Measurements from ENCODE around the gene RBBP7. TPM values are rescaled to one million over a fixed set of nuclear protein-coding genes. Genes with fewer than 3 reads are reported as not detected.

The RBBP7 gene
- polyA plus RNA-seq, 1 donor (not counting 4 experiments of a cell fraction or from before 2014, with no cell fraction given) = 137 TPM

DNA sequence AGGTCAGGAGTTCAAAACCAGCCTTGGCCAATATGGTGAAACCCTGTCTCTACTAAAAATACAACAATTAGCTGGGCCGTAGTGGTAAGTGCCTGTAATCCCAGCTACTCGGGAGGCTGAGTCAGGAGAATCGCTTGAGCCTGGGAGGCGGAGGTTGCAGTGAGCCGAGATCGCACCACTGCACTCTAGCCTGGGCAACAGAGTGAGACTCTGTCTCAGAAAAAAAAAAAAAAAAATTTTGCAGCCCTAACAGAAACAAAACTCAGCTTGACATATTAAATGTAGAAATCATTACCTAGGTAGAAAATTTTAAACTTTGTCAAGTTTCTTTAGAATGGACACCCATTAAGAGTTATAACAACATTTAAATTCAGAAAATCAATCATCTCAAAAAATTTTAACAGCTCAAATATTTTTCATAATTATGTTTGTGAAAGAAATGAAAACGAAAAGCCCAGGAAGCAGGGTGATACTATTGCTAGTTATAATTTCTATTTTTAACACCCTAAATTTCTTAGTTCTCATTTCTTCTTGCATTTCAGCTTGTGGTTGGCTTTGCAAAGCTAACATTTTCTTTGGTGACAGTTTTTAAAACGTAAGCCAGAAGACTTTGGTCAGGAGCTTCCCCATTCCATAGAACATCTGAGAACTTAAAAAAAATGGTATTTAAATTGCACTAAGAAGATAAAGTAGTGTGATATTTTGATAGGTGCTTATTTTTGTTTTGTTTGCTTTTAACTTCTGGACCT is 33.3 kb upstream of the RBBP7 start:
- no peaks in the 10 kb centered on the region for H3K9me3 ChIP-seq (ENCODE audit: control insufficient read depth, low read depth, low read length)
- no peaks in the 10 kb centered on the region for H3K79me2 ChIP-seq (ENCODE audit: control insufficient read depth, insufficient read depth, low read length)
- dilution Hi-C loops (cut with MboI; ENCODE audit: extremely low pct_ligation_motif_present, low sequenced_read_pairs) = no loop called here
- no peak overlapping the region for H3K4me3 ChIP-seq (ENCODE audit: control insufficient read depth in 2 of 3, extremely low read depth in 1 of 3, insufficient read depth in 2 of 3, low read depth in 1 of 3, low read length in 3 of 3)
- no peaks in the 10 kb centered on the region for H4K20me1 ChIP-seq (ENCODE audit: control insufficient read depth, extremely low read depth, insufficient read depth, low read length)
- no peaks in the 10 kb centered on the region for H3K4me1 ChIP-seq (ENCODE audit: control insufficient read depth, extremely low read depth, insufficient read depth, low read length)
- no peaks in the 10 kb centered on the region for H3K36me3 ChIP-seq (ENCODE audit: control insufficient read depth in 2 of 2, extremely low read depth in 1 of 2, insufficient read depth in 2 of 2, low read length in 2 of 2)
- H3K27ac ChIP-seq (ENCODE audit: control insufficient read depth, insufficient read depth, low read length) = no peak overlapping the region
- no peak overlapping the region for H3K4me2 ChIP-seq (ENCODE audit: control insufficient read depth, extremely low read depth, insufficient read depth, low read depth, low read length)
- FAIRE-seq = no peak
- no peaks in the 10 kb centered on the region for H3K27me3 ChIP-seq (ENCODE audit: control insufficient read depth, extremely low read depth, insufficient read depth, low read length)
- TF ChIP-seq EZH2 (IDR thresholded peaks at IDR 0.05; ENCODE audit: low read length) = no peak
- TF ChIP-seq, protein P1, sequence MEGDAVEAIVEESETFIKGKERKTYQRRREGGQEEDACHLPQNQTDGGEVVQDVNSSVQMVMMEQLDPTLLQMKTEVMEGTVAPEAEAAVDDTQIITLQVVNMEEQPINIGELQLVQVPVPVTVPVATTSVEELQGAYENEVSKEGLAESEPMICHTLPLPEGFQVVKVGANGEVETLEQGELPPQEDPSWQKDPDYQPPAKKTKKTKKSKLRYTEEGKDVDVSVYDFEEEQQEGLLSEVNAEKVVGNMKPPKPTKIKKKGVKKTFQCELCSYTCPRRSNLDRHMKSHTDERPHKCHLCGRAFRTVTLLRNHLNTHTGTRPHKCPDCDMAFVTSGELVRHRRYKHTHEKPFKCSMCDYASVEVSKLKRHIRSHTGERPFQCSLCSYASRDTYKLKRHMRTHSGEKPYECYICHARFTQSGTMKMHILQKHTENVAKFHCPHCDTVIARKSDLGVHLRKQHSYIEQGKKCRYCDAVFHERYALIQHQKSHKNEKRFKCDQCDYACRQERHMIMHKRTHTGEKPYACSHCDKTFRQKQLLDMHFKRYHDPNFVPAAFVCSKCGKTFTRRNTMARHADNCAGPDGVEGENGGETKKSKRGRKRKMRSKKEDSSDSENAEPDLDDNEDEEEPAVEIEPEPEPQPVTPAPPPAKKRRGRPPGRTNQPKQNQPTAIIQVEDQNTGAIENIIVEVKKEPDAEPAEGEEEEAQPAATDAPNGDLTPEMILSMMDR (optimal IDR thresholded peaks at IDR 0.05 in 1 of 3, IDR thresholded peaks at IDR 0.05 in 1 of 3, conservative IDR thresholded peaks at IDR 0.05 in 1 of 3; ENCODE audit: extremely low read depth in 1 of 3, insufficient read depth in 2 of 3, low read length in 3 of 3) = no peak
- DNase-seq (ENCODE audit: low read depth, low spot score) = no peak
- H3K9ac ChIP-seq (ENCODE audit: control insufficient read depth, extremely low read depth, insufficient read depth, low read length) = no peak overlapping the region
- H2AFZ ChIP-seq (ENCODE audit: control insufficient read depth, low read length) = no peak overlapping the region
- no peaks in the 10 kb centered on the region for H3K9me1 ChIP-seq (ENCODE audit: control insufficient read depth, extremely low read depth, insufficient read depth, low read length)

DNA sequence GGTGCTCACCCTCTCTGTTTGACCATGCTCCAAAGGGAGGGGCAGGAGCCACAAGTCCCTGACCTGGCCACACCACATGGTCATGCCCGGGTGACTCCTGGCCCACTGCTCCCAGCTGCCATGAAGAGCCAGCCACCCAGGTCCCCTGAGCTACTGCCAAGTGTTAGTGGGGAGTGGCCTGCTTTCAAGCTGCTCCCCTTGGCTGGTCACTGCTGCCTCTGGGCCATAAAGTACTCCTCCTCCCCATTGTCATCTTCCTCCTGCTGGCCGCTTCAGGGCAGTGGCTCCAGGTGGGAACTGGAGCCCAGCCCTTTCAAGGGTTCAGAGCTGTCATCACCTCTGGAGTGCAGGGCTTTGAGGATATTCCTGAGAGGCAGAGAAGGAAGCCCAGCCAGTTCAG is 27.3 kb upstream of the RBBP7 start:
- no peak overlapping the region for H3K27ac ChIP-seq (ENCODE audit: control insufficient read depth, insufficient read depth, low read length)
- H4K20me1 ChIP-seq (ENCODE audit: control insufficient read depth, extremely low read depth, insufficient read depth, low read length) = no peaks in the 10 kb centered on the region
- H3K9me1 ChIP-seq (ENCODE audit: control insufficient read depth, extremely low read depth, insufficient read depth, low read length) = no peaks in the 10 kb centered on the region
- H3K27me3 ChIP-seq (ENCODE audit: control insufficient read depth, extremely low read depth, insufficient read depth, low read length) = no peaks in the 10 kb centered on the region
- H3K4me3 ChIP-seq (ENCODE audit: control insufficient read depth in 2 of 3, extremely low read depth in 1 of 3, insufficient read depth in 2 of 3, low read depth in 1 of 3, low read length in 3 of 3) = no peak overlapping the region
- H3K4me1 ChIP-seq (ENCODE audit: control insufficient read depth, extremely low read depth, insufficient read depth, low read length) = no peaks in the 10 kb centered on the region
- H3K9me3 ChIP-seq (ENCODE audit: control insufficient read depth, low read depth, low read length) = no peaks in the 10 kb centered on the region
- TF ChIP-seq, protein P1 (optimal IDR thresholded peaks at IDR 0.05 in 1 of 3, IDR thresholded peaks at IDR 0.05 in 1 of 3, conservative IDR thresholded peaks at IDR 0.05 in 1 of 3; ENCODE audit: extremely low read depth in 1 of 3, insufficient read depth in 2 of 3, low read length in 3 of 3) = no peak
- no peak for TF ChIP-seq EZH2 (IDR thresholded peaks at IDR 0.05; ENCODE audit: low read length)
- H3K4me2 ChIP-seq (ENCODE audit: control insufficient read depth, extremely low read depth, insufficient read depth, low read depth, low read length) = no peak overlapping the region
- dilution Hi-C loops (cut with MboI; ENCODE audit: extremely low pct_ligation_motif_present, low sequenced_read_pairs) = no loop called here
- H3K9ac ChIP-seq (ENCODE audit: control insufficient read depth, extremely low read depth, insufficient read depth, low read length) = no peak overlapping the region
- no peak for DNase-seq (ENCODE audit: low read depth, low spot score)
- H3K79me2 ChIP-seq (ENCODE audit: control insufficient read depth, insufficient read depth, low read length) = no peaks in the 10 kb centered on the region
- no peak for FAIRE-seq
- no peaks in the 10 kb centered on the region for H3K36me3 ChIP-seq (ENCODE audit: control insufficient read depth in 2 of 2, extremely low read depth in 1 of 2, insufficient read depth in 2 of 2, low read length in 2 of 2)
- no peak overlapping the region for H2AFZ ChIP-seq (ENCODE audit: control insufficient read depth, low read length)
